Neural progenitor cell (in vitro differentiated cells): Measurements from ENCODE around the gene WDR36. TPM values are rescaled to one million over a fixed set of nuclear protein-coding genes. Genes with fewer than 3 reads are reported as not detected.
"Not testable (repeated sequence)": the region's sequence is repeated elsewhere in the genome, so short reads cannot be mapped to it uniquely, and the experiment has no call there.

Experiments used
- DNase-seq: peaks from one replicate; pipeline ENCODE4 v3.0.0-alpha.2; 2016; ENCODE audit warnings: low spot score
- H2AFZ ChIP-seq: fragments of 200-600 bp; sonication (generic); replicated peaks from 2 replicates; pipeline ENCODE4 v1.6.1; 2016; ENCODE audit warnings: antibody characterized with exemption
- H3F3A ChIP-seq: fragments of 200-600 bp; sonication (generic); 2 replicates; pipeline ENCODE4 v1.6.1; 2016; ENCODE audit warnings: antibody characterized with exemption, low read depth
- H3K27ac ChIP-seq: fragments of 200-600 bp; sonication (generic); 2 replicates; pipeline ENCODE4 v1.5.1; 2016; ENCODE audit warnings: mild to moderate bottlenecking
- H3K27me3 ChIP-seq: fragments of 200-600 bp; sonication (generic); 2 replicates; pipeline ENCODE4 v1.6.1; 2016; ENCODE audit warnings: mild to moderate bottlenecking, moderate library complexity
- H3K36me3 ChIP-seq: fragments of 200-600 bp; sonication (generic); 2 replicates; pipeline ENCODE4 v1.5.1; 2016
- H3K4me1 ChIP-seq: fragments of 200-600 bp; sonication (generic); 2 replicates; pipeline ENCODE4 v1.6.1; 2016; ENCODE audit warnings: mixed run types
- H3K4me2 ChIP-seq: fragments of 200-600 bp; sonication (generic); 2 replicates; pipeline ENCODE4 v1.6.1; 2016
- H3K4me3 ChIP-seq: fragments of 200-600 bp; sonication (generic); 2 replicates; pipeline ENCODE4 v1.5.1; 2016
- H3K79me2 ChIP-seq: fragments of 200-600 bp; sonication (generic); 2 replicates; pipeline ENCODE4 v1.6.1; 2016; ENCODE audit warnings: low read depth
- H3K9ac ChIP-seq: fragments of 200-600 bp; sonication (generic); 2 replicates; pipeline ENCODE4 v1.6.1; 2016
- H3K9me3 ChIP-seq: fragments of 200-600 bp; sonication (generic); 2 replicates; pipeline ENCODE4 v1.5.1; 2016; ENCODE audit warnings: low read depth
- H4K20me1 ChIP-seq: fragments of 200-600 bp; sonication (generic); 2 replicates; pipeline ENCODE4 v1.6.1; 2016; ENCODE audit warnings: low read depth
- H3K27ac Mint-ChIP-seq: 3 replicates; pipeline ENCODE4 v1.8.0; 2021; ENCODE audit warnings: mixed read lengths
- H3K27me3 Mint-ChIP-seq: 2 replicates; pipeline ENCODE4 v1.8.0; 2022; ENCODE audit warnings: low read depth, mild to moderate bottlenecking, inconsistent platforms, moderate library complexity, mixed read lengths; ENCODE audit not compliant: insufficient read depth
- H3K36me3 Mint-ChIP-seq: 3 replicates; pipeline ENCODE4 v1.8.0; 2021; ENCODE audit warnings: mixed read lengths
- H3K4me1 Mint-ChIP-seq: 3 replicates; pipeline ENCODE4 v1.8.0; 2021; ENCODE audit warnings: mixed read lengths
- H3K4me3 Mint-ChIP-seq: 3 replicates; pipeline ENCODE4 v1.8.0; 2021; ENCODE audit warnings: mild to moderate bottlenecking, moderate library complexity, mixed read lengths
- H3K9me3 Mint-ChIP-seq: 3 replicates; pipeline ENCODE4 v1.8.0; 2020; ENCODE audit warnings: mixed read lengths
- EZH2 ChIP-seq: fragments of 200-600 bp; sonication (generic); IDR thresholded peaks from 2 replicates; pipeline ENCODE4 v1.6.1; 2017; ENCODE audit warnings: antibody characterized with exemption, mild to moderate bottlenecking, moderate library complexity
- EZH2phosphoT487 ChIP-seq: fragments of 200-600 bp; sonication (generic); IDR thresholded peaks from 2 replicates; pipeline ENCODE4 v1.6.1; 2017; ENCODE audit warnings: antibody characterized with exemption
- total RNA-seq: library from RNA; depleted of rRNA; stranded (reverse); fragments of >200 nt; gene quantifications from 2 replicates; pipeline ENCODE4 v1.2.3, GENCODE V29; 2015; ENCODE audit warnings: low replicate concordance
- TF ChIP-seq, protein P1 (sequence below): fragments of 200-600 bp; sonication (generic); IDR thresholded peaks from 2 replicates; pipeline ENCODE4 v1.5.1; 2017; ENCODE audit warnings: antibody characterized with exemption, mild to moderate bottlenecking

WDR36 gene
- total RNA-seq, 1 donor from 2014 or later, result 60.1 TPM

DNA sequence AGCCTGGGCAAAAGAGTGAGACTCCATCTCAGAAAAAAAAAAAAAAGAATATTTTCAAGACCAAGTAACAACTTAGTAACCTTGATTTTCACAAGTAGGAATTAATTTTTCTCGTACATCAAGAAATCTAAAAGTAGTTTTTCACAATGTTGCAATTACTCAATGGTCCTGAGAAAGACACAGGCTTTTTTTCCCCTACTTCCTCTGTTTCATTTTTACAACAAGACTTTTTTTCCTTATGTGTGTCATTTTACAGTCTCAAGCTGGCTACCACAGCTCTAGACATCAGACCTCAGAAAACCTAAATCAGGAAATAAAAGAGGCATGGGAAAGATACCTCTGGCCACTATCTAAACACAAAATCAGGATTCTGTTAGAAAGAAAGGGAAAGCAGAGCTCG, 45.9 kb downstream of the WDR36 start:
- Histone ChIP-seq H2AFZ (no peak overlapping the region), H3K27ac (no peak overlapping the region), H3K9ac (no peak overlapping the region), H3K9me3 (no peaks in the 10 kb centered on the region), H3K27me3 (no peaks in the 10 kb centered on the region), H3K4me1 (no peaks in the 10 kb centered on the region), H3K36me3 (no peaks in the 10 kb centered on the region), H3K79me2 (no peaks in the 10 kb centered on the region), H3K4me3 (no peak overlapping the region), H3K4me2 (no peak overlapping the region), H4K20me1 (no peaks in the 10 kb centered on the region), H3F3A (no peaks in the 10 kb centered on the region)
- DNase-seq, result no peak
- Mint-ChIP-seq H3K4me3 (no peak overlapping the region), H3K9me3 (no peaks in the 10 kb centered on the region), H3K27ac (no peak overlapping the region), H3K36me3 (no peaks in the 10 kb centered on the region), H3K27me3 (no peaks in the 10 kb centered on the region), H3K4me1 (peaks cover 9% of the 10 kb centered on the region)
- TF ChIP-seq, protein P1, sequence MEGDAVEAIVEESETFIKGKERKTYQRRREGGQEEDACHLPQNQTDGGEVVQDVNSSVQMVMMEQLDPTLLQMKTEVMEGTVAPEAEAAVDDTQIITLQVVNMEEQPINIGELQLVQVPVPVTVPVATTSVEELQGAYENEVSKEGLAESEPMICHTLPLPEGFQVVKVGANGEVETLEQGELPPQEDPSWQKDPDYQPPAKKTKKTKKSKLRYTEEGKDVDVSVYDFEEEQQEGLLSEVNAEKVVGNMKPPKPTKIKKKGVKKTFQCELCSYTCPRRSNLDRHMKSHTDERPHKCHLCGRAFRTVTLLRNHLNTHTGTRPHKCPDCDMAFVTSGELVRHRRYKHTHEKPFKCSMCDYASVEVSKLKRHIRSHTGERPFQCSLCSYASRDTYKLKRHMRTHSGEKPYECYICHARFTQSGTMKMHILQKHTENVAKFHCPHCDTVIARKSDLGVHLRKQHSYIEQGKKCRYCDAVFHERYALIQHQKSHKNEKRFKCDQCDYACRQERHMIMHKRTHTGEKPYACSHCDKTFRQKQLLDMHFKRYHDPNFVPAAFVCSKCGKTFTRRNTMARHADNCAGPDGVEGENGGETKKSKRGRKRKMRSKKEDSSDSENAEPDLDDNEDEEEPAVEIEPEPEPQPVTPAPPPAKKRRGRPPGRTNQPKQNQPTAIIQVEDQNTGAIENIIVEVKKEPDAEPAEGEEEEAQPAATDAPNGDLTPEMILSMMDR, result no peak
- no peak for TF ChIP-seq EZH2phosphoT487
- no peak for TF ChIP-seq EZH2

DNA sequence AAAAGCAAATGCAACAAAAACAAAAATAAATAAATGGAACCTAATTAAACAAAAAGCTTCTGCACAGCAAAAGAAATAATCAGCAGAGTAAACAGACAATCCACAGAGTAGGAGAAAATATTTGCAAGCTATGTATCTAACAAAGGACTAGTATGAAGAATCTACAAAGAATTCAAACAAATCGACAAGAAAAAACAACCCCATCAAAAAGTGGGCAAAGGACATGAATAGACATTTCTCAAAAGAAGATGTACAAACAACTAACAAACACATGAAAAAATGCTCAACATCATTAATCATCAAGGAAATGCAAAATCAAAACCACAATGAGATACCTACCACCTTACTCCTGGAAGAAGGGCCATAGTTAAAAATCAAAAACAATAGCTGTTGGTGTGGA, 49.3 kb downstream of the WDR36 start:
- H3K27me3 ChIP-seq, H4K20me1 ChIP-seq, H3K36me3 Mint-ChIP-seq, H3K9ac ChIP-seq, H3K27ac ChIP-seq, H3K4me1 Mint-ChIP-seq, H3K9me3 Mint-ChIP-seq, H3K9me3 ChIP-seq, H3K4me2 ChIP-seq, H3K36me3 ChIP-seq, H3K4me3 ChIP-seq, H3K27ac Mint-ChIP-seq, H3K4me3 Mint-ChIP-seq, DNase-seq, H3F3A ChIP-seq, H3K4me1 ChIP-seq, H3K79me2 ChIP-seq, H3K27me3 Mint-ChIP-seq, H2AFZ ChIP-seq: not testable (repeated sequence)

DNA sequence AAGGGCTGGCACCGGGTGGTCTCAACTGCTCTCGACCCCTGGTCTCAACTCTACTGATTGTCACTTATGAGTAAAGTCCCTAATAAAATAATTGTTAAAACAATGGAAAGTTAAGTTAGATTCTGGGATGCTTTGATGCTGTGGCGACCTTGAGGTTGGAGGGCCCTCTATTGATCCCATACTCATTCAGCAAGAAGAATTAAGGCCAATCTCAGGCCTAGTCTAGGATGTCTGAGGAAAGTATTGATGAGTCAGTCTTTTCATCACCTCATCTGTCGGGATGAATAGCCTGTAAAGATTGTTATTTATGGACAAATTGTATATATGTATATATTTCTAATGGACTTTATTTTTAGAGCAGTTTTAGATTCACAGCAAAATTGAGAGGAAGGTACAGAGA, 50.8 kb downstream of the WDR36 start:
- TF ChIP-seq EZH2phosphoT487, result no peak
- H3K27me3 Mint-ChIP-seq, result no peaks in the 10 kb centered on the region
- H3K36me3 ChIP-seq, result no peaks in the 10 kb centered on the region
- H3K4me1 ChIP-seq, result no peaks in the 10 kb centered on the region
- no peak overlapping the region for H3K27ac ChIP-seq
- H2AFZ ChIP-seq, result no peak overlapping the region
- no peaks in the 10 kb centered on the region for H3K4me1 Mint-ChIP-seq
- no peak for DNase-seq
- H3K4me2 ChIP-seq, result no peak overlapping the region
- H3K9me3 ChIP-seq, result no peaks in the 10 kb centered on the region
- H3K36me3 Mint-ChIP-seq, result no peaks in the 10 kb centered on the region
- no peak overlapping the region for H3K4me3 Mint-ChIP-seq
- no peaks in the 10 kb centered on the region for H3K9me3 Mint-ChIP-seq
- no peaks in the 10 kb centered on the region for H4K20me1 ChIP-seq
- no peak overlapping the region for H3K27ac Mint-ChIP-seq
- H3K79me2 ChIP-seq, result no peaks in the 10 kb centered on the region
- H3F3A ChIP-seq, result no peaks in the 10 kb centered on the region
- H3K4me3 ChIP-seq, result no peak overlapping the region
- no peaks in the 10 kb centered on the region for H3K27me3 ChIP-seq
- H3K9ac ChIP-seq, result no peak overlapping the region

DNA sequence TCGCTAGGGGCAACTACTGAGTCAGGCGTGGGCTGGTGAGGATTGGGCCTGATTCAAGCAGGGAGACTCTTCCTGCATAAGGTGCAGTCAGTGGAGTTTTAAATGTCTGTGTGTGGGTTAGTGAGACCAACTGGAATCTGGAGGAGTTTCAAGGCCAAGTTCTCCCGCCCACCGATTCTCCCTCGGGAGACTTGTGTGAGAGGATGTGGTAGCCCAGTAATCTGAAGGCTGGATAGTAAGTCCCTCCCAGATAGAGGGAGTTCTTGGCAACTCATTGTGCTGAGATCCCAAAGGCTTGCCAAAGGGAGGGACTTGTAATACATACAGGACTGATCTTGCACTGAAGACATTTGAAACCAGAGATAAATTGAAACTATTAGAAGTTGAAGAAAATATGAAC, 51.8 kb downstream of the WDR36 start:
- Mint-ChIP-seq H3K9me3 (no peaks in the 10 kb centered on the region), H3K4me1 (no peaks in the 10 kb centered on the region), H3K27me3 (no peaks in the 10 kb centered on the region), H3K4me3 (no peak overlapping the region), H3K27ac (no peak overlapping the region), H3K36me3 (no peaks in the 10 kb centered on the region)
- no peaks in the 10 kb centered on the region for H3K36me3 ChIP-seq
- no peaks in the 10 kb centered on the region for H3K79me2 ChIP-seq
- H3K4me1 ChIP-seq, result no peaks in the 10 kb centered on the region
- H3K27ac ChIP-seq, result no peak overlapping the region
- H3K4me2 ChIP-seq, result no peak overlapping the region
- DNase-seq, result no peak
- no peak overlapping the region for H3K9ac ChIP-seq
- H3F3A ChIP-seq, result no peaks in the 10 kb centered on the region
- no peak for TF ChIP-seq EZH2
- TF ChIP-seq, protein P1, result no peak
- no peak for TF ChIP-seq EZH2phosphoT487
- H4K20me1 ChIP-seq, result no peaks in the 10 kb centered on the region
- H3K9me3 ChIP-seq, result no peaks in the 10 kb centered on the region
- no peak overlapping the region for H3K4me3 ChIP-seq
- H2AFZ ChIP-seq, result no peak overlapping the region
- no peaks in the 10 kb centered on the region for H3K27me3 ChIP-seq
